ENCODE measurements around the gene EPB41L2.

EPB41L2 gene

DNA sequence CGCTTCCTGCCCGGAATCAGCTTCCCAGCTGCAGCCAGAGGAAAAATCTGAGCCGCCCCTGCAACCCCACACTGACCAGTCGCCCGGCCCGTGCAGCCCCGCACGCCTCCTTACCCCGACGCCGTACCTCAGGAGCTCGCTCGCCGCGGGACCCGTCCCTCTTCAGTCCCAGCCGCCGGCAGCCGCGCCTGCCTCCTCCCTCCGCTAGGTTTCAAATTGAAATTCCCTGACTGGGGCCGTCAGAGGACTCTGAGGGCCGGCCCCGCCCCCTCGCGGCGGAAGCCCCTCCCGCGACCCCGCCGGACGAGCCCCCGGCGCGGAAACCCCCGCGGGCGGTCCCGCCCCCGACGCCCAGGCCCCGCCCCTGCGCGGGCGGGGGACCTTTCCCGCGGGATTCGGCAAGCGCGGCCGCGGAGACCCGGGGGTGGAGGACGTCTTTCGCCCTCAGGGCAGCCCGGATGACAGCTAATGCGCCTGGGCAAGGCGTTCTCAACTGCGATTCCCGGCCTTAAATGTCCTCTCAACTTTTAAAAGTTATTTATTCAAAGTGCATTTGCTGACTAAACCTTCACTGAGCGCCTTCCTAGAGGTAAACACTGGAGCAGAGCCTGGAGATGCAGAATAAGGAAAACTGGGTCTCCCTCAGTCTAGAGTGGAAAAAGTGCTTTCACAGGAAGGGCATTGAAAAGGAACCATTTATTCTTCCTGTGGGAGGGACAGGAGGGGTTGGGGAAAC, at the start of gene EPB41L2:
Gene EPB41L2 (minus strand): TSS at position 218 of the 736 bp plus-strand sequence. CDS start 106,760 bp downstream, outside the sequence.
- peak; percentile 45 for DNase-seq (ENCODE audit: low read depth)
- H3K4me3 ChIP-seq (ENCODE audit: low read length): peak within 1 kb of the TSS; percentile 80
- TF ChIP-seq, protein P1, sequence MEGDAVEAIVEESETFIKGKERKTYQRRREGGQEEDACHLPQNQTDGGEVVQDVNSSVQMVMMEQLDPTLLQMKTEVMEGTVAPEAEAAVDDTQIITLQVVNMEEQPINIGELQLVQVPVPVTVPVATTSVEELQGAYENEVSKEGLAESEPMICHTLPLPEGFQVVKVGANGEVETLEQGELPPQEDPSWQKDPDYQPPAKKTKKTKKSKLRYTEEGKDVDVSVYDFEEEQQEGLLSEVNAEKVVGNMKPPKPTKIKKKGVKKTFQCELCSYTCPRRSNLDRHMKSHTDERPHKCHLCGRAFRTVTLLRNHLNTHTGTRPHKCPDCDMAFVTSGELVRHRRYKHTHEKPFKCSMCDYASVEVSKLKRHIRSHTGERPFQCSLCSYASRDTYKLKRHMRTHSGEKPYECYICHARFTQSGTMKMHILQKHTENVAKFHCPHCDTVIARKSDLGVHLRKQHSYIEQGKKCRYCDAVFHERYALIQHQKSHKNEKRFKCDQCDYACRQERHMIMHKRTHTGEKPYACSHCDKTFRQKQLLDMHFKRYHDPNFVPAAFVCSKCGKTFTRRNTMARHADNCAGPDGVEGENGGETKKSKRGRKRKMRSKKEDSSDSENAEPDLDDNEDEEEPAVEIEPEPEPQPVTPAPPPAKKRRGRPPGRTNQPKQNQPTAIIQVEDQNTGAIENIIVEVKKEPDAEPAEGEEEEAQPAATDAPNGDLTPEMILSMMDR (conservative IDR thresholded peaks at IDR 0.05; ENCODE audit: low read depth, low read length): peak; percentile 8

DNA sequence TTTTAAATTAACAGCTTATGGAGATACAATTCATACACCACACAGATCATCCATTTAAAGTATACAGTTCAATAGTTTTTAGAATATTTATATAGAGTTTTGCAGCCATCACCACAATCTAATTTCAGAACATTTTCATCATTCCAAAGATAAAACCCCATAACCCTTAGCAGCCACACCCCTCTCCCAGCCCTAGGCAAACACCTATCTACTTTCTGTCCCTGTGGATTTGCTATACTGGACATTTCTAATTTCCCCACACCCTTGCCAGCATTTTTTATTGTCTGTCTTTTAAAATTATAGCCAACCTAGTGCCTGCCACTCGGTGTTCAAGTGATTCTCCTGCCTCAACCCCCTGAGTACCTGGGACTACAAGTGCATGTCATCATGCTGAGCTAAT, 49.2 kb upstream of the EPB41L2 start:
- TF ChIP-seq, protein P1 (conservative IDR thresholded peaks at IDR 0.05; ENCODE audit: low read depth, low read length): no peak
- DNase-seq (ENCODE audit: low read depth): no peak

DNA sequence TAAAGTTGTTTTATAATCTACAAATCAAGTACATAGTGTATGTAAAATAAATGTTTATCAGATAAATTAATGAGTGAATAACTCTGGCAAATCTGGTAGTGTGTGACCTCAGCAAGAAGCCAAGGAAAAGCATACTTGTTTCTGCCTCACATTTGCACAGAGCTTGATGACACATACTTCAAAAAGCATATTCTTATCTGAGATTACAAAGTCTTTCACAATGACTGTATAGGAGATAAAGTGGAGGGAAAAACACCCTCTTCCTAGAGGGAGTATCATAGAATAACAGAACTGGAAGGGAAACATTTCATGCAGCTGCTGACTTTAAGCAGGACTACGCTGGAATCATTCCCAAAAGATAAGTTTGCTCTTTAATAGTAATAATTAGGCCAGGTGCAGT, 44.1 kb upstream of the EPB41L2 start:
- TF ChIP-seq, protein P1 (conservative IDR thresholded peaks at IDR 0.05; ENCODE audit: low read depth, low read length): no peak
- DNase-seq (ENCODE audit: low read depth): peak; percentile 68
- H3K4me3 ChIP-seq (ENCODE audit: low read length): no peak overlapping the region

More for the DNA sequence above, 49.2 kb upstream of the EPB41L2 start:
- no peak overlapping the region for H3K4me3 ChIP-seq (ENCODE audit: low read length)

DNA sequence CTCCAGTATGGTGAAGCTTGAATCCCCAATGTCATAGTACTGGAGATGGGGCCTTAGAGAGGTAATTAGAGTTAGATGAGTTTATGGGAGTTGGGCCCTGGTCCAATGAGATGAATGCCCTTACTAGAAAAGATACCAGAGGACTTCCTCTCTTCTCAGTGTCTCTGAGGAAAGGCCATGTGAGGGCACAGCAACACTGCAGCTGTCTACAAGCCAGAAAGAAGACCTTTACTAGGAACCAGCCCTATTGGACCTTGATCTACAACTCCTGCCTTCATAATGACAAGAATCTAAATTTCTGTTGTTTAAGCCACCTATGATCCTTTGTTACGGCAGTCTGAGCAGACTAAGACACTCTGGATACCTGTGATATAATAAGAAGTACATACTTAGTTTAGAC, 40.9 kb upstream of the EPB41L2 start:
- no peak for DNase-seq (ENCODE audit: low read depth)
- TF ChIP-seq, protein P1 (conservative IDR thresholded peaks at IDR 0.05; ENCODE audit: low read depth, low read length): no peak
- H3K4me3 ChIP-seq (ENCODE audit: low read length): no peak overlapping the region

DNA sequence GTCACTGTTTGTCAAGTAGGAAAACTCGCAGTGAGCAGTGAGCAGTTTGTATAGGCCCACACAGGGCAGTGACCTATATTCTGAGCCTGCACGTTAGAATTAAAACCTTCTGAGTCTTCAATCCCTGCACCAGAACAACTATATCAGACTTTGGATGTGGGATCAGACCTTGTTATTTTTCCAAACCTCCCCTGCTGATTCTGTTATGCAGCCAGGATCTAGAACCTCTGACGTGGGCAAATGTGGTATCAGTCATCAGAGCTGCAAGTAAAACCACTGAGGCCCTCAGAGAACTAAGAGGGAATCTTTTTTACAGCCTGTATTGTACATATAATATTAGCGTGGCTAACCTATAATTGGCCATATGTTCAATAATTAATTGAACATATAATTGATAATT, 40.3 kb upstream of the EPB41L2 start:
- no peak for DNase-seq (ENCODE audit: low read depth)
- TF ChIP-seq, protein P1 (conservative IDR thresholded peaks at IDR 0.05; ENCODE audit: low read depth, low read length): no peak

DNA sequence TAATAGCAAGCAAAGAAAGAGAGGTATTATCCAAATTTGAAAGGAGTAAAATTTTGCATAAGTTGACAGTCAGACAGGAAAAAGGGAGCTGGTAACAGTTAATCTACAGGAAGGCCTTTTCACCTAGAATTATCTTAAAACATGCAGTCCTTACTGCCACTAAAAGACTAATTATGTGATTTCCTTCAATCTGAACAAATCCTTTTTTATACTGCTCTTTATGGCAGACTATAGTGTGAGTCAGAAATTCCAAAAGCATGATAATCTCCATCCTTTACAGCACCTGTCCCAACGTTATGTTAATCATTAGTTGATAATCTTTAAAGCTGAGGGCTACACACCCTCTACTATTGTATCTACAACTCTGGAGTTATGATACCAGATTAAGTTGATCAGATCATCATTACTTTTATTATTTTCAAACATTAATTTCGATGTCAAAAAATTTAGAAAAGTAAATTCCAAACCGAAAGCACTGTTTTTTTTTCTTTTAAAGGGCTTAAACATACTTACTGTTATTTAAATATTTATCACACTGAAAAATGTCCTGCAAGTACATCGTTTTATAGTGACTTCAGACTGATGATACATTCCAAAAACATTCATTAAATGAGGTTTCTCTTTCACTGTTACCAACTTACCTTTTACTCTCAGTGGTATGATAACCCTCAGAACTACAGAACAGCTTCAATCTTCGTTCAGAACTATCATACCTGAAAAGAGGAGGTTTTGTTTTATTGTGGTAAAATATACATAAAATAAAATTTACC, 39.1 kb upstream of the EPB41L2 start:
- TF ChIP-seq, protein P1 (conservative IDR thresholded peaks at IDR 0.05; ENCODE audit: low read depth, low read length): no peak
- no peak overlapping the region for H3K4me3 ChIP-seq (ENCODE audit: low read length)
- DNase-seq (ENCODE audit: low read depth): peak; percentile 77

More for the DNA sequence above, 40.3 kb upstream of the EPB41L2 start:
- H3K4me3 ChIP-seq (ENCODE audit: low read length): no peak overlapping the region

Measured in retinal pigment epithelial cell (primary cell).